Hematopoietic multipotent progenitor cell treated with erythropoietin and hydrocortisone succinate and interleukin-3 and kit ligand, for 17 days (in vitro differentiated cells): ENCODE results near the gene SRRM5.
"Not testable (repeated sequence)": the region's sequence is repeated elsewhere in the genome, so short reads cannot be mapped to it uniquely, and the experiment has no call there.

Experiments used
- DNase-seq: peaks from one replicate; pipeline ENCODE4 v3.0.0-alpha.2; 2015; ENCODE audit warnings: low spot score

Gene SRRM5

GRCh38 chr19:43591904-43592772 is 19.8 kb upstream of the SRRM5 start:
- no peak for DNase-seq

- DNase-seq = no peak
These were observed 19.0 kb upstream of the SRRM5 start for GRCh38 chr19:43592800-43593350.

- DNase-seq = no peak
These were observed 17.7 kb upstream of the SRRM5 start for GRCh38 chr19:43594081-43594697.

GRCh38 chr19:43594710-43595604 is 16.9 kb upstream of the SRRM5 start:
- peak; percentile 75 for DNase-seq

- no peak for DNase-seq
These were observed 16.3 kb upstream of the SRRM5 start for GRCh38 chr19:43595605-43595998.

GRCh38 chr19:43595999-43596841 is 15.7 kb upstream of the SRRM5 start, which contains the start of the genes IRGQ and ZNF576:
Gene IRGQ (minus strand): TSS chr19:43596134. CDS start chr19:43595338, 796 bp downstream.
Gene ZNF576 (plus strand): TSS chr19:43596595. CDS start chr19:43597109, 514 bp downstream.
- peak; percentile 100 for DNase-seq

- DNase-seq = no peak
These were observed 14.9 kb upstream of the SRRM5 start for GRCh38 chr19:43596842-43597461.

- DNase-seq = no peak
These were observed 14.0 kb upstream of the SRRM5 start for GRCh38 chr19:43597876-43598275.

GRCh38 chr19:43598445-43599240 is 13.2 kb upstream of the SRRM5 start:
- no peak for DNase-seq

GRCh38 chr19:43599635-43600295 is 12.1 kb upstream of the SRRM5 start:
- no peak for DNase-seq

GRCh38 chr19:43600326-43600725 is 11.6 kb upstream of the SRRM5 start:
- not testable (repeated sequence) for DNase-seq

- DNase-seq = no peak
These were observed 5.9 kb upstream of the SRRM5 start for GRCh38 chr19:43605875-43606568.

- DNase-seq = no peak
These were observed 5.2 kb upstream of the SRRM5 start for GRCh38 chr19:43606569-43607229.

- no peak for DNase-seq
These were observed 4.4 kb upstream of the SRRM5 start for GRCh38 chr19:43607238-43608205.

GRCh38 chr19:43609872-43610271 is 2.0 kb upstream of the SRRM5 start:
- no peak for DNase-seq

- DNase-seq = no peak
These were observed 1.4 kb upstream of the SRRM5 start for GRCh38 chr19:43610493-43610892.

- DNase-seq = no peak
These were observed 486 bp downstream of the SRRM5 start for GRCh38 chr19:43612374-43612773.
